H1 (cell line): ENCODE results near the gene FLG. TPM values are rescaled to one million over a fixed set of nuclear protein-coding genes. Genes with fewer than 3 reads are reported as not detected.

ENCODE experiments used
- CTCF ChIA-PET: fragments of 300-600 bp; sonication (Branson Sonifier 250); formaldehyde crosslinking; loops from one replicate; lab custom pipeline; 2021; ENCODE audit not compliant: partially characterized antibody; lab: Charles Lee
- POLR2A ChIA-PET: fragments of 300-600 bp; sonication (Branson Sonifier 250); formaldehyde crosslinking; loops from one replicate; lab custom pipeline; 2021; ENCODE audit warnings: inconsistent platforms; ENCODE audit not compliant: partially characterized antibody; lab: Charles Lee
- DNase-seq, 2 experiments: peaks; one replicate each; pipeline versions ENCODE4 v3.0.0 to v3.0.0-alpha.2; 2010 to 2022; ENCODE audit warnings: low spot score in 2 of 2, low read depth in 1 of 2, mixed read lengths in 1 of 2
- FAIRE-seq: peaks from 2 replicates; lab custom pipeline; 2011; peaks lifted over from hg19 to GRCh38; lab: Jason Lieb, UNC
- H2AFZ ChIP-seq: 2 replicates; pipeline ENCODE4 v1.8.1; 2012; ENCODE audit warnings: low read length, inconsistent platforms
- H2AK5ac ChIP-seq: 2 replicates; pipeline ENCODE4 v1.6.1; 2013; ENCODE audit warnings: low read depth, low read length
- H2BK120ac ChIP-seq: replicated peaks from 2 replicates; pipeline ENCODE3; 2013; ENCODE audit warnings: low read depth, low read length, inconsistent platforms
- H2BK12ac ChIP-seq: 2 replicates; pipeline ENCODE4 v1.6.1; 2013; ENCODE audit warnings: low read depth, low read length
- H2BK15ac ChIP-seq: 2 replicates; pipeline ENCODE4 v1.6.1; 2013; ENCODE audit warnings: low read length
- H2BK20ac ChIP-seq: 2 replicates; pipeline ENCODE4 v1.6.1; 2013; ENCODE audit warnings: low read length
- H2BK5ac ChIP-seq: 2 replicates; pipeline ENCODE4 v1.6.1; 2013; ENCODE audit warnings: low read depth, low read length
- H3K14ac ChIP-seq: 2 replicates; pipeline ENCODE4 v1.6.1; 2013; ENCODE audit warnings: inconsistent platforms; ENCODE audit not compliant: insufficient read length
- H3K18ac ChIP-seq: 2 replicates; pipeline ENCODE4 v1.6.1; 2013; ENCODE audit warnings: low read length; ENCODE audit errors: extremely low read depth
- H3K23ac ChIP-seq: 2 replicates; pipeline ENCODE4 v1.6.1; 2013; ENCODE audit warnings: inconsistent platforms; ENCODE audit not compliant: insufficient read length
- H3K23me2 ChIP-seq: 2 replicates; pipeline ENCODE4 v1.6.1; 2013; ENCODE audit warnings: low read depth, low read length
- H3K27ac ChIP-seq: 2 replicates; pipeline ENCODE4 v1.6.1; 2011; ENCODE audit warnings: low read depth, low read length, inconsistent platforms
- H3K27me3 ChIP-seq, 4 experiments: replicated peaks in 1 of 4; 1 replicate in 1 of 4; 2 replicates in 3 of 4; pipeline versions ENCODE4 v1.6.1 to v1.8.1; 2011 to 2013; ENCODE audit warnings: low read length in 3 of 4, mild to moderate bottlenecking in 3 of 4, inconsistent platforms in 2 of 4, mixed read lengths in 2 of 4, moderate library complexity in 1 of 4; ENCODE audit not compliant: control insufficient read depth in 3 of 4, insufficient read depth in 3 of 4; ENCODE audit errors: extremely low read depth in 1 of 4
- H3K36me3 ChIP-seq, 4 experiments: 2 replicates each; pipeline versions ENCODE4 v1.6.1 to v1.8.1; 2011 to 2013; ENCODE audit warnings: mild to moderate bottlenecking in 4 of 4, low read length in 3 of 4, moderate library complexity in 2 of 4, control low read depth in 1 of 4, inconsistent platforms in 1 of 4; ENCODE audit not compliant: insufficient read depth in 4 of 4, control insufficient read depth in 2 of 4
- H3K4ac ChIP-seq: replicated peaks from 2 replicates; pipeline ENCODE3; 2013; ENCODE audit warnings: low read length, low read depth, mixed read lengths, inconsistent platforms; ENCODE audit not compliant: insufficient read length
- H3K4me1 ChIP-seq, 4 experiments: replicated peaks in 1 of 4; 1 replicate in 1 of 4; 2 replicates in 3 of 4; pipeline versions ENCODE4 v1.6.1 to v1.8.1; 2011 to 2013; ENCODE audit warnings: low read length in 3 of 4, inconsistent platforms in 2 of 4, mixed read lengths in 1 of 4; ENCODE audit not compliant: insufficient read depth in 4 of 4, control insufficient read depth in 3 of 4
- H3K4me2 ChIP-seq, 2 experiments: 2 replicates each; pipeline versions ENCODE4 v1.6.1 to v1.8.1; 2011 to 2013; ENCODE audit warnings: low read depth in 2 of 2, low read length in 2 of 2, control low read depth in 1 of 2, inconsistent platforms in 1 of 2, mild to moderate bottlenecking in 1 of 2; ENCODE audit not compliant: insufficient read depth in 1 of 2
- H3K4me3 ChIP-seq, 4 experiments: fragments of 200-600, 300-600 bp in 1 of 4; sonication (generic), shearing (Covaris generic), sonication (Bioruptor Twin) in 1 of 4; 2 replicates each; pipeline versions ENCODE4 v1.5.1 to v1.8.1; 2011 to 2016; ENCODE audit warnings: low read length in 4 of 4, low read depth in 3 of 4, control low read depth in 2 of 4, inconsistent platforms in 2 of 4, mild to moderate bottlenecking in 2 of 4, mixed read lengths in 1 of 4, moderate library complexity in 1 of 4; ENCODE audit not compliant: insufficient read depth in 2 of 4; ENCODE audit errors: extremely low read depth in 1 of 4
- H3K56ac ChIP-seq: replicated peaks from 2 replicates; pipeline ENCODE3; 2013; ENCODE audit warnings: low read depth, mild to moderate bottlenecking, mixed read lengths, low read length, inconsistent platforms; ENCODE audit not compliant: insufficient read length
- H3K79me1 ChIP-seq: 2 replicates; pipeline ENCODE4 v1.6.1; 2013; ENCODE audit warnings: low read depth, low read length, control low read depth
- H3K79me2 ChIP-seq, 2 experiments: 2 replicates each; pipeline versions ENCODE4 v1.6.1 to v1.8.1; 2012 to 2013; ENCODE audit warnings: low read length in 2 of 2, mild to moderate bottlenecking in 2 of 2, inconsistent platforms in 1 of 2; ENCODE audit not compliant: insufficient read depth in 2 of 2, control insufficient read depth in 1 of 2
- H3K9ac ChIP-seq, 4 experiments: replicated peaks in 1 of 4; 1 replicate in 1 of 4; 2 replicates in 3 of 4; pipeline versions ENCODE4 v1.6.1 to v1.8.1; 2011 to 2013; ENCODE audit warnings: low read depth in 3 of 4, low read length in 3 of 4, control low read depth in 2 of 4, mild to moderate bottlenecking in 2 of 4, moderate library complexity in 2 of 4, inconsistent platforms in 1 of 4; ENCODE audit errors: extremely low read depth in 1 of 4
- H3K9me3 ChIP-seq, 2 experiments: 2 replicates each; pipeline versions ENCODE4 v1.6.1 to v1.8.1; 2012 to 2013; ENCODE audit warnings: mild to moderate bottlenecking in 2 of 2, moderate library complexity in 2 of 2, control low read depth in 1 of 2, inconsistent platforms in 1 of 2, low read depth in 1 of 2, low read length in 1 of 2, mixed read lengths in 1 of 2; ENCODE audit not compliant: insufficient read depth in 2 of 2
- H4K20me1 ChIP-seq, 2 experiments: replicated peaks in 1 of 2; 2 replicates each; pipeline versions ENCODE3 to v1.8.1; 2011 to 2013; ENCODE audit warnings: inconsistent platforms in 2 of 2, low read length in 2 of 2, mild to moderate bottlenecking in 1 of 2; ENCODE audit not compliant: insufficient read depth in 2 of 2, control insufficient read depth in 1 of 2
- H4K5ac ChIP-seq: 2 replicates; pipeline ENCODE4 v1.6.1; 2013; ENCODE audit warnings: low read length, low read depth, mixed read lengths, inconsistent platforms; ENCODE audit not compliant: insufficient read length
- H4K8ac ChIP-seq: 2 replicates; pipeline ENCODE4 v1.8.0; 2013; ENCODE audit warnings: mild to moderate bottlenecking, moderate library complexity, low read length, inconsistent platforms; ENCODE audit not compliant: insufficient read depth; ENCODE audit errors: extremely low read depth
- H4K91ac ChIP-seq: replicated peaks from 2 replicates; pipeline ENCODE3; 2013; ENCODE audit warnings: low read length, mixed read lengths, inconsistent platforms; ENCODE audit not compliant: insufficient read length
- BACH1 ChIP-seq: IDR thresholded peaks from 2 replicates; pipeline ENCODE4 v1.6.1; 2012; ENCODE audit warnings: low read length, improper control_type of control experiment
- CEBPB ChIP-seq: IDR thresholded peaks from 2 replicates; pipeline ENCODE4 v1.6.1; 2012; ENCODE audit warnings: low read depth, low read length
- CHD1 ChIP-seq: IDR thresholded peaks from 2 replicates; pipeline ENCODE4 v1.6.1; 2012; ENCODE audit warnings: low read depth, low read length, improper control_type of control experiment
- CHD2 ChIP-seq: IDR thresholded peaks from 2 replicates; pipeline ENCODE4 v1.6.1; 2012; ENCODE audit warnings: low read length, improper control_type of control experiment
- EP300 ChIP-seq, 2 experiments: IDR thresholded peaks; 1 replicate in 1 of 2; 2 replicates in 1 of 2; pipeline ENCODE4 v1.6.1; 2011 to 2012; ENCODE audit warnings: low read depth in 2 of 2, low read length in 2 of 2, mild to moderate bottlenecking in 2 of 2, borderline replicate concordance in 1 of 2, inconsistent platforms in 1 of 2, moderate library complexity in 1 of 2
- FOSL1 ChIP-seq: IDR thresholded peaks from 2 replicates; pipeline ENCODE4 v1.6.1; 2011; ENCODE audit warnings: mild to moderate bottlenecking, low read depth, low read length, moderate library complexity; ENCODE audit not compliant: insufficient read depth
- GABPA ChIP-seq: IDR thresholded peaks from 2 replicates; pipeline ENCODE4 v1.6.1; 2011; ENCODE audit warnings: mild to moderate bottlenecking, low read length, moderate library complexity, borderline replicate concordance; ENCODE audit not compliant: insufficient read depth
- HDAC6 ChIP-seq: IDR thresholded peaks from one replicate; pipeline ENCODE4 v1.7.1; 2012; ENCODE audit warnings: low read depth, mild to moderate bottlenecking, inconsistent platforms, low read length, moderate library complexity
- JUND ChIP-seq: IDR thresholded peaks from 2 replicates; pipeline ENCODE4 v1.6.1; 2011; ENCODE audit warnings: mild to moderate bottlenecking, improper control_type of control experiment, low read length
- NRF1 ChIP-seq: IDR thresholded peaks from 2 replicates; pipeline ENCODE4 v1.6.1; 2011; ENCODE audit warnings: mild to moderate bottlenecking, low read depth, low read length, improper control_type of control experiment
- POLR2AphosphoS5 ChIP-seq: IDR thresholded peaks from 2 replicates; pipeline ENCODE4 v1.6.1; 2011; ENCODE audit warnings: low read depth, low read length
- RBBP5 ChIP-seq: IDR thresholded peaks from 2 replicates; pipeline ENCODE4 v1.7.1; 2012; ENCODE audit warnings: low read depth, mild to moderate bottlenecking, inconsistent platforms, low read length, moderate library complexity, borderline replicate concordance
- RNF2 ChIP-seq: fragments of 200-900, 300-1000 bp; sonication (generic); IDR thresholded peaks from 2 replicates; pipeline ENCODE4 v1.7.1; 2016; ENCODE audit warnings: borderline replicate concordance, low read depth, mild to moderate bottlenecking, antibody characterized with exemption, low read length; ENCODE audit not compliant: poor library complexity, severe bottlenecking; ENCODE audit errors: missing control alignments
- TAF7 ChIP-seq: optimal IDR thresholded peaks from 2 replicates; pipeline ENCODE3; 2011; ENCODE audit warnings: low read depth, mild to moderate bottlenecking, inconsistent platforms, low read length, moderate library complexity, borderline replicate concordance
- TBP ChIP-seq: IDR thresholded peaks from 2 replicates; pipeline ENCODE4 v1.6.1; 2011; ENCODE audit warnings: low read depth, low read length, improper control_type of control experiment
- TCF12 ChIP-seq: IDR thresholded peaks from 2 replicates; pipeline ENCODE4 v1.6.1; 2011; ENCODE audit warnings: low read depth, mild to moderate bottlenecking, low read length
- WGBS, 2 experiments: shearing (Covaris generic) in 1 of 2; methylation state at CpG; one replicate each; pipeline versions ENCODE4 v1.1.6 to v1.1.7; 2013 to 2015; ENCODE audit warnings: low lambda C conversion rate in 2 of 2, mixed read lengths in 2 of 2, inconsistent platforms in 1 of 2, low coverage in 1 of 2, missing lambda C conversion rate in 1 of 2; ENCODE audit not compliant: insufficient replicate concordance in 2 of 2, insufficient coverage in 1 of 2, insufficient read length in 1 of 2; ENCODE audit errors: extremely low coverage in 1 of 2, missing lambda C conversion rate in 1 of 2; 5-methylcytosine and 5-hydroxymethylcytosine counted together
- polyA plus RNA-seq, 7 experiments: library from polyadenylated mRNA; depleted of rRNA in 3 of 7; stranded (reverse) in 5 of 7; unstranded in 2 of 7; fragments of >200 nt in 5 of 7; fragments of 200-250 nt in 2 of 7; gene quantifications; 1 replicate in 5 of 7; 2 replicates in 1 of 7; 4 replicates in 1 of 7; pipeline versions ENCODE4 v1.2.1 to v1.2.3, GENCODE V29; 2011 to 2013; ENCODE audit warnings: missing spikeins in 2 of 7, mixed read lengths in 2 of 7
- total RNA-seq: library from RNA; stranded (reverse); fragmentation: NEBNext Ultra II Directional; extraction: Animal tissue kit (Norgen Biotek cat#: 25700); gene quantifications from 2 replicates; pipeline ENCODE4 v1.2.1, GENCODE V29; 2021

FLG gene
- total and polyA plus RNA-seq, 2 of the 8 experiments (the other 6 are each of a cell fraction or from before 2014, with no cell fraction given), result not detected

- Histone ChIP-seq H3K4me1 (no peaks in the 10 kb centered on the region), H2AFZ (no peak overlapping the region), H4K20me1 (no peaks in the 10 kb centered on the region), H2BK15ac (no peak overlapping the region), H4K8ac (no peak overlapping the region), H3K9me3 (peaks cover 61 to 67% of the 10 kb centered on the region in 2 experiments), H3K36me3 (no peaks in the 10 kb centered on the region), H3K4me2 (no peak overlapping the region), H4K5ac (no peak overlapping the region), H2BK5ac (no peak overlapping the region), H3K27me3 (no peaks in the 10 kb centered on the region), H3K9ac (no peak overlapping the region), H3K56ac (no peak overlapping the region), H3K14ac (no peak overlapping the region), H3K23me2 (no peaks in the 10 kb centered on the region), H3K4ac (no peak overlapping the region), H2BK20ac (no peak overlapping the region), H3K79me1 (no peaks in the 10 kb centered on the region), H3K4me3 (no peak overlapping the region), H2AK5ac (no peak overlapping the region), H2BK120ac (no peak overlapping the region), H3K23ac (no peak overlapping the region), H3K27ac (no peak overlapping the region), H3K79me2 (no peaks in the 10 kb centered on the region), H2BK12ac (no peak overlapping the region), H4K91ac (no peak overlapping the region), H3K18ac (no peak overlapping the region)
- no peak for DNase-seq
- CTCF ChIA-PET, result no interaction called here
- POLR2A ChIA-PET, result no interaction called here
- no peak for FAIRE-seq
- 83% methylated on average over 2 of the region's 2 CpGs; no CpG with 5 or more reads in 1 of the 2 experiments for WGBS, 2 experiments
- no peak for TF ChIP-seq FOSL1
- no peak for TF ChIP-seq RNF2
- no peak for TF ChIP-seq CHD2
- no peak for TF ChIP-seq EP300 (IDR thresholded peaks at IDR 0.05; ENCODE audit: borderline replicate concordance in 1 of 2, low read depth in 2 of 2, low read length in 2 of 2)
- no peak for TF ChIP-seq TAF7
- no peak for TF ChIP-seq TBP
- no peak for TF ChIP-seq HDAC6
- TF ChIP-seq BACH1, result no peak
- TF ChIP-seq TCF12, result no peak
- TF ChIP-seq JUND, result no peak
- no peak for TF ChIP-seq NRF1
- TF ChIP-seq GABPA, result no peak
- TF ChIP-seq RBBP5, result no peak
- no peak for TF ChIP-seq CHD1
- no peak for TF ChIP-seq POLR2AphosphoS5
- TF ChIP-seq CEBPB, result no peak
These were observed 24.6 kb upstream of the FLG start for GRCh38 chr1:152349611-152350010.
